SK-N-MC (cell line): ENCODE results near the gene E2F4.

Source experiments
- DNase-seq: peaks from one replicate; pipeline ENCODE4 v3.0.0-alpha.2; 2011; ENCODE audit warnings: low read depth, low spot score
- H3K27ac ChIP-seq: fragments of 200-600 bp; sonication (generic); 2 replicates; pipeline ENCODE4 v1.5.1; 2016; ENCODE audit warnings: mixed run types
- H3K36me3 ChIP-seq: fragments of 200-600 bp; sonication (generic); 2 replicates; pipeline ENCODE4 v1.6.1; 2017; ENCODE audit warnings: antibody characterized with exemption, low read length, mixed read lengths; ENCODE audit not compliant: insufficient read depth
- H3K4me3 ChIP-seq: fragments of 200-600 bp; sonication (generic); 2 replicates; pipeline ENCODE4 v1.5.1; 2016
- H3K9ac ChIP-seq: fragments of 200-600 bp; sonication (generic); 2 replicates; pipeline ENCODE4 v1.8.0; 2017; ENCODE audit warnings: mixed run types, mixed read lengths; ENCODE audit not compliant: insufficient read length
- H3K9me3 ChIP-seq: fragments of 200-600 bp; sonication (generic); 2 replicates; pipeline ENCODE4 v1.6.1; 2017; ENCODE audit warnings: low read depth, mild to moderate bottlenecking, antibody characterized with exemption, low read length, moderate library complexity, mixed read lengths
- EZH2 ChIP-seq: fragments of 200-600 bp; sonication (generic); IDR thresholded peaks from one replicate; pipeline ENCODE4 v1.6.1; 2017; ENCODE audit warnings: antibody characterized with exemption
- FOXP2 ChIP-seq: optimal IDR thresholded peaks from 2 replicates; pipeline ENCODE3; 2011; ENCODE audit warnings: mild to moderate bottlenecking, moderate library complexity; ENCODE audit not compliant: insufficient read depth; ENCODE audit errors: extremely low read length, control extremely low read depth
- POLR2AphosphoS5 ChIP-seq: IDR thresholded peaks from 2 replicates; pipeline ENCODE4 v1.6.1; 2012; ENCODE audit warnings: mild to moderate bottlenecking, low read depth, low read length, borderline replicate concordance

The E2F4 gene

DNA sequence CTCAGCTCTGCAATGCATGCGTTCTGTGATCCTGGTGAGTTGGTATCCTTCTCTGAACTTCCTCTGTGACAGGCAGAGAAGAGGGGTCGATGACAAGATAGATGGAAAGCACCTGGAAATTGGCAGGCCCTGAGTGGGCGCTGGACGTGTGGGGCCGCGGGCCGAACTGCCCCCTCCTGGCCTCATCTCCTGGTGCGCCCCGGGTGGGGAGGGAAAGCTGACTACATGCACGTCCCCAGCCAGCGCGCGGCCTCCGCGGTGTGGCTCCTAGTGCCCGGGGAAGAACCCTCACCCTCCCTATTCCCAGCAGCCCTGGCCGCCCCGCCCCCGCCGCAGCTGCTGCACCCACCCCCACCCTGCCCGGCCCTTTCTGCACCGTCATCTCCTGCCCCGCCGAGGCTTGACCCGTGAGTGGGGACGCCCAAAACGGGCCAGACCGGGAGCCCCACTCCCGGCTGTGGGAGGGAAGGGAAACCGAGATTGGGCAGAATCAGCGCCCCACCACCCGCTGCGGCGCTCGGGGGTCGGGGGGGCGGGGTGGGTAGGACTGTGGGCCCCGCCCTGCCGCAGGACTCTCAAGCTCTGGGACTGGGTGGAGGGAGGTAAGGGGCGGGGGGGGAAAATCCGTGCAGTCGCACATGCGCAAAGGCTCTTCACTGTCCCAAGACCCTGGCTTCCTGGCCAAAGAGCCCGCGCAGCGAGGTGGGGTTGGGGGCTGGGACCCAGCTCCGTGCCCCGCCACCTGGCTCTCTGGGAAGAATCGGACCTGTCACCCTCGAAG is 21.6 kb upstream of the E2F4 start, which contains the start of gene NOL3:
Gene NOL3 (plus strand): TSS at position 371 of the 781 bp plus-strand sequence.
- Histone ChIP-seq H3K9ac (peak within 1 kb of the TSS; percentile 62), H3K9me3 (no peaks in the 10 kb centered on the region), H3K27ac (peak within 1 kb of the TSS; percentile 78)

DNA sequence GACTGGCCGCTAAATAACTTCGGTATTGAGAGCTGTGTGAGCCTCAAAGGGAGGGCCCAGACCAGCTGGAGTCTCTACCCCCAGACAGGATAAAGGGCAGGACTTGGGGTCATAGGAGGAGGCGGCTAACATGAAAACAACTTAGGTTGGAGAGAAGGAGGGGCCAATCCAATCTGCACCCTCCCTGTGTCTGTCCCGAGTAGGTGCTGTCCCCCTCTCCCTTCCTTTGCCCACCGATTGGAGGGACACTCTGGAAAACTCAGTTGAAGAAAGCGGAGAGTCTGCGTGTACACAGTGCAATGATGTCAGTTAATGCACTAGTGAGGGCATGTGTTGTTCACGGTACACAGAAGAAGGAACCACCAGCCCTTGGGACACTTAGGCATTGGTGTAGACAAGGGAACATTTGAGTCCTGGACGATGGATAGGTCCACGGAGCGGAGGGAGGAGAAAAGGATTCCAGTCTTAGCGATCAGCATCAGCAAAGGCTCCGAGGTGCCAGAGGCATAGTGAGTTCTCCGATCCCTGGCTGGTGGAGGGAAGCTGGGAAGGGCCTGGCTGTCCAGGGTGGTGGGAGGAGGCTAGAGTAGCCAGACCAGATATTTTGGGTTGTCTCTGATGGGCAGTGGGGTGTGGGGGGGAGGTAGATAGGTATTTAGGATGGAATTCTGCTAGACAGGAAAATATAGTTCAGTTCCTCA is 20.9 kb upstream of the E2F4 start:
- Histone ChIP-seq H3K4me3 (peak overlapping the region; percentile 74), H3K27ac (peak overlapping the region; percentile 78), H3K36me3 (no peaks in the 10 kb centered on the region), H3K9me3 (no peaks in the 10 kb centered on the region), H3K9ac (peak overlapping the region; percentile 59)
- TF ChIP-seq POLR2AphosphoS5 = no peak
- no peak for TF ChIP-seq FOXP2
- no peak for TF ChIP-seq EZH2
- no peak for DNase-seq

More for the DNA sequence above, 21.6 kb upstream of the E2F4 start, which contains the start of gene NOL3:
- TF ChIP-seq POLR2AphosphoS5 = no peak; the same call in 1 of the 2 replicates
- TF ChIP-seq EZH2 = no peak
- no peak for TF ChIP-seq FOXP2
- no peaks in the 10 kb centered on the region for H3K36me3 ChIP-seq
- H3K4me3 ChIP-seq = peak within 1 kb of the TSS; percentile 74
- no peak for DNase-seq

DNA sequence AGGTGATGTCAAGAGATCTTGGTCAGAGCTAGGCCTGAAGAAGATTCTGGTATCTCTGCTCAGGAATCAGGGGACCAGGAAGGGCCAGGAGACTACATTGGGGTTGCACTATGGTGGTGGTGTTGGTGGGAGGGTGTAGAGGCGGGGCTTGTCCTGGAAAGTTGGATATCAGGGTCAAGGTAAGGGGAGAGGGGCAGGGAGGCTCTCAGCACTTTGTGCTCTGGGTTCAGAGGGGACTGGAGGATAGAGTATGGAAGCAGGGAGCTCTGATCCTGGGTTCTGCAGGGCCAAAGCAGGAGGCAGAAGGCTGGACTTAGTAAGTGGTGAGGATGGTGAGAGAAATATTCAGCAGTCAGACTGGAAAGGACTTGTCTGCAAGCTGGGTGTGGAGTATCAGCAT is 18.6 kb upstream of the E2F4 start:
- DNase-seq = no peak
- no peak overlapping the region for H3K27ac ChIP-seq
- H3K9ac ChIP-seq = no peak overlapping the region
- no peaks in the 10 kb centered on the region for H3K9me3 ChIP-seq
- H3K36me3 ChIP-seq = no peaks in the 10 kb centered on the region
- H3K4me3 ChIP-seq = no peak overlapping the region
- TF ChIP-seq EZH2 (no peak), POLR2AphosphoS5 (no peak), FOXP2 (no peak)

DNA sequence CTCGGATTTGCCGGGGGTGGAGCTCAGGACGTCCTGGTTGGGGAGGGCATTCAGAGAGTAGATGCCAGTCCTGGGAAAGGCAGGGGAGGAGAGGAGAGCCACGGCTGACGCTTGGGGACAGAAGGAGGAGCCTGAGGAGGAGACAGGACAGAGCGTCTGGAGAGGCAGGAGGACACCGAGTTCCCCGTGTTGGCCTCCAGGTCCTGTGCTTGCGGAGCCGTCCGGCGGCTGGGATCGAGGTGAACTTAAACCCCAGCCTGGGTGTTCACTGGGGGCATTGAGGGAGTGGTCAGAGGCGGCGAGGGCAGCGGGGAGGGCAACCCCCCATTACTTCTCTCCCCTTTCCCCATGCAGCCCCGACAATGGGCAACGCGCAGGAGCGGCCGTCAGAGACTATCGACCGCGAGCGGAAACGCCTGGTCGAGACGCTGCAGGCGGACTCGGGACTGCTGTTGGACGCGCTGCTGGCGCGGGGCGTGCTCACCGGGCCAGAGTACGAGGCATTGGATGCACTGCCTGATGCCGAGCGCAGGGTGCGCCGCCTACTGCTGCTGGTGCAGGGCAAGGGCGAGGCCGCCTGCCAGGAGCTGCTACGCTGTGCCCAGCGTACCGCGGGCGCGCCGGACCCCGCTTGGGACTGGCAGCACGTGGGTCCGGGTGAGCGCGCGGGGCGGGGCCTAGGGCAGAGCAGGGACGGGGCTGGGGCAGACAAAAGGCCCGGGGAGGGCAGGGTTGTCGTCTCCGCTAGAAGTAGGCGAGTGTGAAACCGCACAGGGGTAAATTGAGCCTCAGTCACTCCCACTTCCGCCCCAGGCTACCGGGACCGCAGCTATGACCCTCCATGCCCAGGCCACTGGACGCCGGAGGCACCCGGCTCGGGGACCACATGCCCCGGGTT is 17.9 kb upstream of the E2F4 start:
- Histone ChIP-seq H3K9me3 (no peaks in the 10 kb centered on the region), H3K27ac (no peak overlapping the region), H3K9ac (no peak overlapping the region), H3K36me3 (no peaks in the 10 kb centered on the region), H3K4me3 (no peak overlapping the region)
- DNase-seq = no peak
- no peak for TF ChIP-seq EZH2
- peak; percentile 28; the same call in 1 of the 2 replicates for TF ChIP-seq POLR2AphosphoS5

DNA sequence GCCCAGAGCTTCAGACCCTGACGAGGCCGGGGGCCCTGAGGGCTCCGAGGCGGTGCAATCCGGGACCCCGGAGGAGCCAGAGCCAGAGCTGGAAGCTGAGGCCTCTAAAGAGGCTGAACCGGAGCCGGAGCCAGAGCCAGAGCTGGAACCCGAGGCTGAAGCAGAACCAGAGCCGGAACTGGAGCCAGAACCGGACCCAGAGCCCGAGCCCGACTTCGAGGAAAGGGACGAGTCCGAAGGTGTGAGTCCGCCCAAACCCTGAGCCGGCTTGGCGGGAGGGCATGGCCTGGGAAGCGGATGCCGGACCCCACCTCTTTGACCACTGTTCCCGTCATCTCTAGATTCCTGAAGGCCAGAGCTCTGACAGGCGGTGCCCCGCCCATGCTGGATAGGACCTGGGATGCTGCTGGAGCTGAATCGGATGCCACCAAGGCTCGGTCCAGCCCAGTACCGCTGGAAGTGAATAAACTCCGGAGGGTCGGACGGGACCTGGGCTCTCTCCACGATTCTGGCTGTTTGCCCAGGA is 17.2 kb upstream of the E2F4 start:
- Histone ChIP-seq H3K9ac (no peak overlapping the region), H3K4me3 (no peak overlapping the region), H3K27ac (no peak overlapping the region)

DNA sequence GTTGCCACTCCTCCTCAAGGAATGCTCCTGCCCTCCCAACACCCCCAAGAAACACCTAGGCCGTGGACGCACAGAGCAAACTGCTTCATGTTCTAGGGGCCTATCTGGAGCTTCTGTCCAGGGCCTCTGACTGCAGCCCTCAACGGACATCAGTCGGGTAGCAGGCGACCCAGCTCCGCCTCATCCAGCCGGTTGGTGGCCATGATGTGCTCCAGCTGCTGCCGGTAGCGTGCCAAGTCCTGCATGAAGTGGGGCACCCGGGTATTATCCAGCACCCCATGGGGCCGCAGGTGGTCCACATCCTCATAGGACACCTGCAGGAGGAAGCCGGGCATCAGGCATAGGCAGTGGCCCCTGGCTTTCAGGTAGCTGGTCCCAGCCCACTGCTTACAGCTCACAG is 15.3 kb upstream of the E2F4 start:
- DNase-seq = no peak
- no peaks in the 10 kb centered on the region for H3K9me3 ChIP-seq
- no peak for TF ChIP-seq EZH2
- TF ChIP-seq FOXP2 = no peak
- no peak for TF ChIP-seq POLR2AphosphoS5
- H3K27ac ChIP-seq = no peak overlapping the region
- H3K36me3 ChIP-seq = no peaks in the 10 kb centered on the region
- no peak overlapping the region for H3K4me3 ChIP-seq
- no peak overlapping the region for H3K9ac ChIP-seq

More for the DNA sequence above, 17.2 kb upstream of the E2F4 start:
- Histone ChIP-seq H3K36me3 (no peaks in the 10 kb centered on the region), H3K9me3 (no peaks in the 10 kb centered on the region)
- no peak for DNase-seq
- no peak for TF ChIP-seq EZH2
- no peak for TF ChIP-seq FOXP2
- no peak for TF ChIP-seq POLR2AphosphoS5

DNA sequence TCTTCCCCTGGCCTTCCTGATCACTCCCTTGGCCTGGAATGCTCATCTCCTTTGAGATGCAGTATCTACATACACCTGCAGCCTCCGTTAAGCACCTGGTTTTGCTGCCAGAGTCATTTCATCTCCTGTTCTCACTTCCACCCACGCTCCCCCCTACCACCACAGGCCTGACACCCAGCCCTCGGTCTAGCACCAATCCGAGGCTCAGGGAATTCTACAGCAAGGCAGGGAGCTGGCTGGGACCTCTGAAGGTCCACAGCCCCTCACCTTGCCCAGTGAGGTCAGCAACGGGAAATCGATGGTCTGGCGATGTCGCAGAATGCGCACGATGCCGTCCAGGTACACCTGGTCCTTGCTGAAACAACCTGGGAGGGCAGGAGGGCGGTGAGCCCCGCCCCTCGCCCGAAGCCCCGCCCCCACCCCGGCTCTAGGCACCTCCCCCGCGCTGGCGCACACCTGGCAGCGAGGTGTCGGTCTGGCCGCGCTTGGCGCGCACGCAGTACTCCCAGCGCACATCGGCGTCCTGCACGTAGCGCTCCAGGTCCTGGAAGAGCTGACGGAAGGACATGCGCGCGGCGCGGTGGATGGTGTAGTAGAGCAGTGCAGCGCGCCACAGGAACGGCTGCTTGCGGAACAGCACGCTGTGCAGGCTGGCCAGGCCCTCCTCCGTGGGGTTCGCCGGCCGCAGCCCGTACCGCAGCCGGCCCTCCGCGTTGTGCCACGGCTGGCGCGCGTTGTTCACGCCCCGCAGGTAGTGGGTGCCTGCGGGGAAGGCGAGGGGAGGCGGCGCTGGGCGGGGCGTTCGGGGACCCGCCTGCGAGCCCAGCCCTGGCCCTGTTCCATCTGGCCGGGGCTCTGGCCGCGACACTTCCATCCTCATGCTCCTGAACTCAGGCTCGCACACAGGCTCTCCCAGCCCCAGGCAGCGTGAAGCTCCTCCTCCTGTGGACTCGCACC is 13.9 kb upstream of the E2F4 start:
- Histone ChIP-seq H3K9me3 (no peaks in the 10 kb centered on the region), H3K36me3 (no peaks in the 10 kb centered on the region), H3K27ac (no peak overlapping the region), H3K9ac (no peak overlapping the region), H3K4me3 (no peak overlapping the region)
- no peak for DNase-seq
- TF ChIP-seq FOXP2 = no peak
- TF ChIP-seq POLR2AphosphoS5 = no peak
- no peak for TF ChIP-seq EZH2
